Kidney (tissue), 14 donors: ENCODE results near the gene HOXC13. TPM values are rescaled to one million over a fixed set of nuclear protein-coding genes. Genes with fewer than 3 reads are reported as not detected.

ENCODE experiments used
- DNase-seq, 5 donors: peaks; one replicate each; pipeline ENCODE4 v3.0.0-alpha.2; 2013 to 2020
- FAIRE-seq: peaks from 2 replicates; lab custom pipeline; 2012; peaks lifted over from hg19 to GRCh38; lab: Jason Lieb, UNC
- H3K27ac ChIP-seq, 2 donors: one replicate each; pipeline ENCODE4 v1.7.0; 2013; ENCODE audit warnings: low read depth in 2 of 2, low read length in 2 of 2, inconsistent platforms in 1 of 2
- H3K27me3 ChIP-seq: one replicate; pipeline ENCODE4 v1.7.1; 2013; ENCODE audit warnings: low read length, inconsistent platforms; ENCODE audit not compliant: control insufficient read depth, insufficient read depth
- H3K36me3 ChIP-seq, 3 donors: one replicate each; pipeline versions ENCODE4 v1.7.0 to v1.7.1; 2013; ENCODE audit warnings: low read length in 3 of 3, control low read depth in 1 of 3, inconsistent platforms in 1 of 3; ENCODE audit not compliant: insufficient read depth in 3 of 3, control insufficient read depth in 2 of 3
- H3K4me1 ChIP-seq, 3 donors: one replicate each; pipeline versions ENCODE4 v1.7.0 to v1.7.1; 2013; ENCODE audit warnings: low read length in 3 of 3, inconsistent platforms in 1 of 3, low read depth in 1 of 3; ENCODE audit not compliant: control insufficient read depth in 2 of 3, insufficient read depth in 2 of 3
- H3K4me3 ChIP-seq, 3 donors: one replicate each; pipeline versions ENCODE4 v1.7.0 to v1.8.1; 2013; ENCODE audit warnings: low read length in 3 of 3, control low read depth in 1 of 3, inconsistent platforms in 1 of 3
- H3K9ac ChIP-seq, 3 donors: one replicate each; pipeline versions ENCODE4 v1.7.0 to v1.7.1; 2013; ENCODE audit warnings: low read length in 3 of 3, control low read depth in 1 of 3, inconsistent platforms in 1 of 3
- H3K9me3 ChIP-seq, 3 donors: one replicate each; pipeline versions ENCODE4 v1.7.0 to v1.7.1; 2013; ENCODE audit warnings: low read length in 3 of 3, control low read depth in 1 of 3, inconsistent platforms in 1 of 3; ENCODE audit not compliant: control insufficient read depth in 2 of 3, insufficient read depth in 1 of 3
- CTCF ChIP-seq: IDR thresholded peaks from 3 replicates; pipeline ENCODE4 v1.5.1; 2012; ENCODE audit warnings: mild to moderate bottlenecking, moderate library complexity, borderline replicate concordance; ENCODE audit not compliant: insufficient read depth; ENCODE audit errors: extremely low read depth
- intact Hi-C: fragments of 100-400 bp; cut with DNase I; formaldehyde crosslinking; loops from one replicate; pipeline ENCODE4 v1.11.1; 2022
- polyA plus RNA-seq: library from polyadenylated mRNA; stranded (reverse); fragments of 350-450 nt; fragmentation: Illumina TruSeq; extraction: RNeasy Lipid Tissue Mini Kit (QIAGEN cat#74804); gene quantifications from one replicate; pipeline ENCODE4 v1.2.3, GENCODE V29; 2014; ENCODE audit warnings: low read depth, low replicate concordance; ENCODE audit not compliant: insufficient read depth
- total RNA-seq: library from RNA; stranded (reverse); fragmentation: NEBNext Ultra II Directional; extraction: Animal tissue kit (Norgen Biotek cat#: 25700); gene quantifications from one replicate; pipeline ENCODE4 v1.2.1, GENCODE V29; 2021
- donor health status: control.
- donor health status: control.
- donor health status: control.
- donor health status: control.
- donor health status: control.
- donor health status: DM: yes; HTN: yes; CAD: no.
- donor health status: Normal renal cell carcinoma (clear cell type).

The HOXC13 gene
- total and polyA plus RNA-seq, 2 donors from 2014 or later: not detected

GRCh38 chr12:53941187-53941586, 2.6 kb downstream of the HOXC13 start:
- Histone ChIP-seq H3K9ac (no peak overlapping the region), H3K4me3 (no peak overlapping the region), H3K4me1 (peaks cover 0 to 2% (median 0%) of the 10 kb centered on the region in 3 donors), H3K36me3 (no peaks in the 10 kb centered on the region), H3K9me3 (no peaks in the 10 kb centered on the region), H3K27me3 (peaks cover 81% of the 10 kb centered on the region), H3K27ac (no peak overlapping the region)
- FAIRE-seq: no peak
- intact Hi-C loops: no loop called here
- TF ChIP-seq CTCF: no peak
- DNase-seq: no peak

GRCh38 chr12:53941750-53942149, 3.1 kb downstream of the HOXC13 start:
- DNase-seq: no peak
- FAIRE-seq: no peak
- H3K36me3 ChIP-seq: no peaks in the 10 kb centered on the region
- no peak overlapping the region for H3K4me3 ChIP-seq
- no peak for TF ChIP-seq CTCF
- no peak overlapping the region for H3K27ac ChIP-seq
- no peaks in the 10 kb centered on the region for H3K9me3 ChIP-seq
- peaks cover 0 to 2% (median 0%) of the 10 kb centered on the region in 3 donors for H3K4me1 ChIP-seq
- intact Hi-C loops: no loop called here
- H3K27me3 ChIP-seq: peaks cover 83% of the 10 kb centered on the region
- no peak overlapping the region for H3K9ac ChIP-seq

- Histone ChIP-seq H3K9me3 (no peaks in the 10 kb centered on the region), H3K27ac (no peak overlapping the region), H3K9ac (no peak overlapping the region), H3K4me1 (peaks cover 0 to 2% (median 0%) of the 10 kb centered on the region in 3 donors), H3K4me3 (no peak overlapping the region), H3K36me3 (no peaks in the 10 kb centered on the region), H3K27me3 (peaks cover 83% of the 10 kb centered on the region)
- FAIRE-seq: no peak
- TF ChIP-seq CTCF: no peak
- no peak for DNase-seq
- intact Hi-C loops: no loop called here
Observed at GRCh38 chr12:53942467-53942997, 3.9 kb downstream of the HOXC13 start.

- no peaks in the 10 kb centered on the region for H3K4me1 ChIP-seq
- DNase-seq: no peak
- intact Hi-C loops: no loop called here
- H3K4me3 ChIP-seq: no peak overlapping the region
- FAIRE-seq: no peak
- H3K9ac ChIP-seq: no peak overlapping the region
- H3K27ac ChIP-seq: no peak overlapping the region
- no peak for TF ChIP-seq CTCF
- H3K9me3 ChIP-seq: no peaks in the 10 kb centered on the region
- no peaks in the 10 kb centered on the region for H3K36me3 ChIP-seq
- H3K27me3 ChIP-seq: peaks cover 85% of the 10 kb centered on the region
Observed at GRCh38 chr12:53944209-53944608, 5.6 kb downstream of the HOXC13 start.
